HepG2 (cell line): ENCODE measurements around the gene SLIT1. TPM values are rescaled to one million over a fixed set of nuclear protein-coding genes. Genes with fewer than 3 reads are reported as not detected.

Source experiments
- ATAC-seq: fragments of 200-7000 bp; cut with Tn5 transposase; 3 replicates; pipeline ENCODE4 v1.9.1; 2020; ENCODE audit warnings: mild to moderate bottlenecking, moderate library complexity
- BruUV-seq: library from RNA; stranded (reverse); fragments of 400-500 nt; replicated peaks from 2 replicates; lab custom pipeline; 2021; lab: Mats Ljungman, UMichigan
- CTCF ChIA-PET: fragments of 300-600 bp; formaldehyde crosslinking; extraction: SDS; loops from one replicate; lab custom pipeline; 2021; ENCODE audit warnings: low total read pairs, inconsistent platforms, low intra/inter-chr PET ratio; lab: Yijun Ruan, JAX
- POLR2A ChIA-PET: fragments of 350-600 bp; sonication (Branson Sonifier 250); formaldehyde crosslinking; loops from one replicate; lab custom pipeline; 2020; ENCODE audit warnings: antibody characterized with exemption, inconsistent platforms; lab: Yijun Ruan, JAX
- DNase-seq: peaks from one replicate; pipeline ENCODE4 v3.0.0-alpha.2; 2015; ENCODE audit warnings: low spot score
- FAIRE-seq: peaks from 3 replicates; lab custom pipeline; 2011; peaks lifted over from hg19 to GRCh38; lab: Jason Lieb, UNC
- H2AFZ ChIP-seq: one replicate; pipeline ENCODE4 v1.6.1; 2011; ENCODE audit warnings: low read length, inconsistent platforms
- H3K27ac ChIP-seq: fragments of 300-600 bp; 3 replicates; pipeline ENCODE4 v1.8.0; 2011; ENCODE audit warnings: mixed run types, mild to moderate bottlenecking, mixed read lengths, low read length, inconsistent platforms; ENCODE audit not compliant: insufficient read depth; ENCODE audit errors: extremely low read length
- H3K27me3 ChIP-seq, 2 experiments: fragments of 200-600 bp in 1 of 2; 2 replicates in 1 of 2; 3 replicates in 1 of 2; pipeline versions ENCODE4 v1.6.0 to v1.8.0; 2011; ENCODE audit warnings: low read length in 2 of 2, mild to moderate bottlenecking in 2 of 2, moderate library complexity in 2 of 2, inconsistent platforms in 1 of 2; ENCODE audit not compliant: insufficient read depth in 2 of 2, control insufficient read depth in 1 of 2
- H3K36me3 ChIP-seq, 2 experiments: fragments of 200-600 bp in 1 of 2; replicated peaks in 1 of 2; 2 replicates in 1 of 2; 3 replicates in 1 of 2; pipeline versions ENCODE4 v1.5.1 to v1.8.0; 2011; ENCODE audit warnings: low read length in 2 of 2, inconsistent platforms in 1 of 2; ENCODE audit not compliant: insufficient read depth in 2 of 2, control insufficient read depth in 1 of 2
- H3K4me1 ChIP-seq: 2 replicates; pipeline ENCODE4 v1.5.1; 2012; ENCODE audit warnings: low read length, inconsistent platforms; ENCODE audit not compliant: insufficient read depth
- H3K4me2 ChIP-seq: 2 replicates; pipeline ENCODE4 v1.6.0; 2011; ENCODE audit warnings: low read depth, low read length, inconsistent platforms
- H3K4me3 ChIP-seq, 3 experiments: fragments of 200-600 bp in 1 of 3; sonication (generic), shearing (Covaris generic) in 1 of 3; replicated peaks in 1 of 3; 2 replicates each; pipeline ENCODE4 v1.5.1; 2011 to 2016; ENCODE audit warnings: low read length in 3 of 3, inconsistent platforms in 2 of 3, low read depth in 2 of 3, mild to moderate bottlenecking in 2 of 3, control low read depth in 1 of 3, mixed read lengths in 1 of 3; ENCODE audit not compliant: insufficient read depth in 1 of 3
- H3K79me2 ChIP-seq: one replicate; pipeline ENCODE4 v1.6.1; 2011; ENCODE audit warnings: low read length, inconsistent platforms; ENCODE audit not compliant: insufficient read depth
- H3K9ac ChIP-seq: 2 replicates; pipeline ENCODE4 v1.6.0; 2011; ENCODE audit warnings: mild to moderate bottlenecking, low read depth, low read length, inconsistent platforms; ENCODE audit not compliant: insufficient read depth
- H3K9me3 ChIP-seq: 2 replicates; pipeline ENCODE4 v1.5.1; 2012; ENCODE audit warnings: mild to moderate bottlenecking, low read length
- H4K20me1 ChIP-seq: 2 replicates; pipeline ENCODE4 v1.6.0; 2011; ENCODE audit warnings: inconsistent platforms, mild to moderate bottlenecking, low read length, moderate library complexity; ENCODE audit not compliant: insufficient read depth
- CTCF ChIP-seq: sonication (generic); formaldehyde crosslinking; IDR thresholded peaks from 2 replicates; pipeline ENCODE4 v1.5.0; 2020; ENCODE audit warnings: mild to moderate bottlenecking, missing genetic modification reagents, moderate library complexity
- FOXJ3 ChIP-seq: sonication (generic); formaldehyde crosslinking; IDR thresholded peaks from 2 replicates; pipeline ENCODE4 v1.4.0; 2020; ENCODE audit warnings: missing genetic modification reagents, mild to moderate bottlenecking, borderline replicate concordance
- KLF16 ChIP-seq, 2 experiments: sonication (generic) in 1 of 2; formaldehyde crosslinking in 1 of 2; IDR thresholded peaks; 2 replicates each; pipeline versions ENCODE4 v1.6.1 to v1.8.0; 2016 to 2023; ENCODE audit warnings: missing genetic modification reagents in 2 of 2, missing compliant biosample characterization in 1 of 2
- ZMYM3 ChIP-seq: sonication (generic); formaldehyde crosslinking; IDR thresholded peaks from 2 replicates; pipeline ENCODE4 v1.5.1; 2020; ENCODE audit warnings: mild to moderate bottlenecking, missing genetic modification reagents
- ZNF343 ChIP-seq: sonication (generic); formaldehyde crosslinking; IDR thresholded peaks from 2 replicates; pipeline ENCODE4 v1.4.0; 2020; ENCODE audit warnings: mild to moderate bottlenecking, missing genetic modification reagents
- ZNF629 ChIP-seq: sonication (generic); formaldehyde crosslinking; conservative IDR thresholded peaks from 2 replicates; pipeline ENCODE4 v1.5.0; 2020; ENCODE audit warnings: missing genetic modification reagents
- WGBS: methylation state at CpG from one replicate; pipeline ENCODE4 v1.1.6; 2017; ENCODE audit warnings: low lambda C conversion rate; 5-methylcytosine and 5-hydroxymethylcytosine counted together
- in situ Hi-C: cut with HindIII; loops from 2 replicates; pipeline ENCODE4 v1.10.0; 2017; ENCODE audit warnings: low pct_unique_long_range_greater_than_20kb; ENCODE audit not compliant: extremely low pct_ligation_motif_present
- intact Hi-C: fragments of 100-400 bp; cut with micrococcal nuclease; formaldehyde crosslinking; loops from one replicate; pipeline ENCODE4 v1.10.0; 2022; ENCODE audit not compliant: unreplicated experiment
- polyA plus RNA-seq, 8 experiments: library from polyadenylated mRNA; depleted of rRNA in 3 of 8; stranded (reverse) in 7 of 8; unstranded in 1 of 8; fragments of >200 nt; fragmentation: Illumina TruSeq in 4 of 8; extraction: Trizol in 4 of 8; gene quantifications; 2 replicates each; pipeline versions ENCODE4 v1.2.1 to v1.2.3, GENCODE V29; 2011 to 2016; ENCODE audit warnings: low read depth in 4 of 8, missing spikeins in 1 of 8, mixed read lengths in 1 of 8; ENCODE audit not compliant: insufficient read depth in 1 of 8
- total RNA-seq, 5 experiments: library from RNA; depleted of rRNA; stranded (reverse); fragments of >200 nt; fragmentation: Illumina TruSeq; extraction: Trizol; gene quantifications; 2 replicates each; pipeline ENCODE4 v1.2.3, GENCODE V29; 2016; ENCODE audit warnings: low read depth in 1 of 5
- TF ChIP-seq, protein P1 (sequence below): sonication (generic); formaldehyde crosslinking; IDR thresholded peaks from 2 replicates; pipeline ENCODE4 v1.4.0; 2020; ENCODE audit warnings: missing genetic modification reagents

Gene SLIT1
- total and polyA plus RNA-seq, 2 of the 13 experiments (the other 11 are each of a cell fraction or from before 2014, with no cell fraction given), result 0.09 to 0.33 TPM

DNA sequence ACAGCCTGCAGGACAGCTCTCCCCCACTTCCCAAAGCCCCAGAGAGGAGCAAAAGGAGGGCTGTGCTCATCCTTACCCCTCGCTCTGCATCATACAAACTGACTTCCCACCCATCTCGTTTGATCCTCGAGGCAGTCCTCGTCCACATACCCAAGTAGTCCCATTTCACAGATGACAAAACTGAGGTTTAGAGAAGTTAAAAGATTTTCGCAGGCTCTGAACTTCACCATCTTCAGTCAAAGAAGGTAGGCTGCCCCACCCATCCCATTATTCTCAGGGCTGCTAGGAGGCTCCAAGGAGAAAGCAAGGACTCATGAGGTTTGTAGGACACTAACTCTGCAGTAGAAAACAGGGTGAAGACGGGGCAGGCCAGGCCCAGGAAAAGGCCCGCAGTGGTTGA is 147.1 kb downstream of the SLIT1 start:
- Histone ChIP-seq H3K4me3 (no peak overlapping the region), H3K4me1 (peaks cover 29% of the 10 kb centered on the region), H3K4me2 (no peak overlapping the region), H2AFZ (no peak overlapping the region), H3K9me3 (no peaks in the 10 kb centered on the region), H3K79me2 (no peaks in the 10 kb centered on the region), H3K27me3 (peaks cover 3 to 26% of the 10 kb centered on the region in 2 experiments; a peak in 4 of 5 replicates), H3K9ac (no peak overlapping the region), H3K36me3 (no peaks in the 10 kb centered on the region), H3K27ac (no peak overlapping the region), H4K20me1 (no peaks in the 10 kb centered on the region)
- ATAC-seq (no peak), DNase-seq (no peak), FAIRE-seq (no peak)
- POLR2A ChIA-PET, result no interaction called here
- CTCF ChIA-PET, result no interaction called here
- intact Hi-C loops, result loop anchor here (5.0 kb wide), 1 partner anchor 206 kb away; the partner anchor contains the start of gene LCOR
- in situ Hi-C loops, result no loop called here
- no peak for TF ChIP-seq FOXJ3 (CRISPR knock-in tag)
- TF ChIP-seq ZMYM3 (CRISPR knock-in tag), result peak; percentile 71
- TF ChIP-seq ZNF629 (CRISPR knock-in tag), result peak; percentile 88
- BruUV-seq, result no TSS peak
- 34% methylated on average over 7 of the region's 7 CpGs for WGBS

DNA sequence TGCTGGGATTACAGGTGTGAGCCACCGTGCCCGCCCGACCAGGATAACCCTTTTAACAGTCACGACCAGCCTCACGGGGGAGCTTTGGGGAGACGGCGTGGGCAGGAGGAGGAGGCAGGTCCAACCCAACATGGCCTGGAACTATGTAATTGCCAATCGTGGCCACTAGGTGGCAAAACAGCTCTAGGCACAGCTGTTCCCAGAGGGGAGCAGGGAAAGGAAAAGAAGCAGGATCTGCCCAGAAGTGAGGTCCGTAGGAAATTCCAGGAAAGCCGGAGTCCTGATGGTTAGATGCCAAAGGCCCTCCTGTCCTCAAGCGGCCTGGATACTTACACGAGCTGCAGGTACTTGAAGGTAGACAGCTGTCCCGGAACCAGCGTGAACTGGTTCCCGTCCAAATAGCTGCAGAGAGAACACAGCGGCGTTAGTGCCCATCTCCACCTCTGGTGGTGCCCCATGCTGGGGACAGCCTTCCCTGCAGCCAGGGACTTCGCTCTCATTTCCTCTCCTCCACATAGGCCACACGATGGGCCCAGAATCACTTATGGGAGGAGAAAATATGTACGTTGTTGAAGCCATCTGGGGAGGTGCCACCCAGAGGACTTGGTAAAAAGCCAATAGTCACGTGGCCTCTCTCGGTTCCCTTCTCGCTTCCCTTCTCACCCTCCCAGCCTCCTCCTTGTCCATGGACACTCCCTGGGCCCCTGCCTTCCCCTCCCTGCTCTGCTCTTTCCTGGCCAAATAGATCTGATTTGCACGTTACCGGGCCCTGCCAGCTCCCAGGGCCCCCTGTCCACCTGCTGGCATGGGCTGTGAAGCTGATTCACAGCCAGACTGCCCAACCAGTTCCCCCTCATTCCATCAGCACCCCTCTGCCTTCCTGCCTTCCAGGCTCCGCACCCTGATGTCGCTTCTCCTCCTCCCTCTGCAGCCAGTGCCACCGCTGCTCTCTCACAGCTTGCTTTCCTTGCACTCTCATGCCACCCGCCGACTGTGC is 148.1 kb downstream of the SLIT1 start:
- in situ Hi-C loops, result no loop called here
- 0 out of 2 replicates have a peak, but pooled peaks have one; percentile 37 for TF ChIP-seq ZNF343 (CRISPR knock-in tag)
- 0 out of 4 replicates have a peak, but pooled peaks of 1 of the 2 experiments have one; percentile 49 for TF ChIP-seq KLF16 (CRISPR knock-in tag; IDR thresholded peaks at IDR 0.05)
- TF ChIP-seq, protein P1, sequence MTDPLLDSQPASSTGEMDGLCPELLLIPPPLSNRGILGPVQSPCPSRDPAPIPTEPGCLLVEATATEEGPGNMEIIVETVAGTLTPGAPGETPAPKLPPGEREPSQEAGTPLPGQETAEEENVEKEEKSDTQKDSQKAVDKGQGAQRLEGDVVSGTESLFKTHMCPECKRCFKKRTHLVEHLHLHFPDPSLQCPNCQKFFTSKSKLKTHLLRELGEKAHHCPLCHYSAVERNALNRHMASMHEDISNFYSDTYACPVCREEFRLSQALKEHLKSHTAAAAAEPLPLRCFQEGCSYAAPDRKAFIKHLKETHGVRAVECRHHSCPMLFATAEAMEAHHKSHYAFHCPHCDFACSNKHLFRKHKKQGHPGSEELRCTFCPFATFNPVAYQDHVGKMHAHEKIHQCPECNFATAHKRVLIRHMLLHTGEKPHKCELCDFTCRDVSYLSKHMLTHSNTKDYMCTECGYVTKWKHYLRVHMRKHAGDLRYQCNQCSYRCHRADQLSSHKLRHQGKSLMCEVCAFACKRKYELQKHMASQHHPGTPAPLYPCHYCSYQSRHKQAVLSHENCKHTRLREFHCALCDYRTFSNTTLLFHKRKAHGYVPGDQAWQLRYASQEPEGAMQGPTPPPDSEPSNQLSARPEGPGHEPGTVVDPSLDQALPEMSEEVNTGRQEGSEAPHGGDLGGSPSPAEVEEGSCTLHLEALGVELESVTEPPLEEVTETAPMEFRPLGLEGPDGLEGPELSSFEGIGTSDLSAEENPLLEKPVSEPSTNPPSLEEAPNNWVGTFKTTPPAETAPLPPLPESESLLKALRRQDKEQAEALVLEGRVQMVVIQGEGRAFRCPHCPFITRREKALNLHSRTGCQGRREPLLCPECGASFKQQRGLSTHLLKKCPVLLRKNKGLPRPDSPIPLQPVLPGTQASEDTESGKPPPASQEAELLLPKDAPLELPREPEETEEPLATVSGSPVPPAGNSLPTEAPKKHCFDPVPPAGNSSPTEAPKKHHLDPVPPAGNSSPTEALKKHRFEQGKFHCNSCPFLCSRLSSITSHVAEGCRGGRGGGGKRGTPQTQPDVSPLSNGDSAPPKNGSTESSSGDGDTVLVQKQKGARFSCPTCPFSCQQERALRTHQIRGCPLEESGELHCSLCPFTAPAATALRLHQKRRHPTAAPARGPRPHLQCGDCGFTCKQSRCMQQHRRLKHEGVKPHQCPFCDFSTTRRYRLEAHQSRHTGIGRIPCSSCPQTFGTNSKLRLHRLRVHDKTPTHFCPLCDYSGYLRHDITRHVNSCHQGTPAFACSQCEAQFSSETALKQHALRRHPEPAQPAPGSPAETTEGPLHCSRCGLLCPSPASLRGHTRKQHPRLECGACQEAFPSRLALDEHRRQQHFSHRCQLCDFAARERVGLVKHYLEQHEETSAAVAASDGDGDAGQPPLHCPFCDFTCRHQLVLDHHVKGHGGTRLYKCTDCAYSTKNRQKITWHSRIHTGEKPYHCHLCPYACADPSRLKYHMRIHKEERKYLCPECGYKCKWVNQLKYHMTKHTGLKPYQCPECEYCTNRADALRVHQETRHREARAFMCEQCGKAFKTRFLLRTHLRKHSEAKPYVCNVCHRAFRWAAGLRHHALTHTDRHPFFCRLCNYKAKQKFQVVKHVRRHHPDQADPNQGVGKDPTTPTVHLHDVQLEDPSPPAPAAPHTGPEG (CRISPR knock-in tag), result peak; percentile 88
- peak; percentile 92 for TF ChIP-seq CTCF

More for the DNA sequence above, 148.1 kb downstream of the SLIT1 start:
- DNase-seq (peak; percentile 77), FAIRE-seq (peak; percentile 92), ATAC-seq (peak; percentile 95)
- no TSS peak for BruUV-seq
- peaks cover 3 to 28% of the 10 kb centered on the region in 2 experiments; a peak in 4 of 5 replicates for H3K27me3 ChIP-seq
- intact Hi-C loops, result loop anchor here (1.0 to 5.0 kb wide), 3 partner anchors 173 to 205 kb away; partner anchors contain the start of gene LCOR
- peaks cover 29% of the 10 kb centered on the region for H3K4me1 ChIP-seq
- H4K20me1 ChIP-seq, result no peaks in the 10 kb centered on the region
- POLR2A ChIA-PET, result interaction anchor here (1.3 kb wide), 1 partner anchor 37 kb away, joined by 3 read pairs; no protein-coding TSS in a partner anchor
- H3K9me3 ChIP-seq, result no peaks in the 10 kb centered on the region
- peak overlapping the region; percentile 85 for H2AFZ ChIP-seq
- H3K36me3 ChIP-seq, result no peaks in the 10 kb centered on the region
- WGBS, result 23% methylated on average over 24 of the region's 30 CpGs
- no peak overlapping the region for H3K9ac ChIP-seq
- peak overlapping the region; percentile 98 for H3K4me2 ChIP-seq
- CTCF ChIA-PET, result interaction anchor here (1.5 to 2.5 kb wide), 3 partner anchors 13 to 197 kb away, joined by 3 to 15 read pairs (median 9); no protein-coding TSS in a partner anchor
- H3K27ac ChIP-seq, result no peak overlapping the region
- H3K4me3 ChIP-seq, result peak overlapping the region; percentile 22 to 65 (median 29)
- H3K79me2 ChIP-seq, result no peaks in the 10 kb centered on the region
